ENCODE results near the gene ABCF1. TPM values are rescaled to one million over a fixed set of nuclear protein-coding genes. Genes with fewer than 3 reads are reported as not detected.

Gene ABCF1
- total RNA-seq, 1 donor, result 37.6 TPM

DNA sequence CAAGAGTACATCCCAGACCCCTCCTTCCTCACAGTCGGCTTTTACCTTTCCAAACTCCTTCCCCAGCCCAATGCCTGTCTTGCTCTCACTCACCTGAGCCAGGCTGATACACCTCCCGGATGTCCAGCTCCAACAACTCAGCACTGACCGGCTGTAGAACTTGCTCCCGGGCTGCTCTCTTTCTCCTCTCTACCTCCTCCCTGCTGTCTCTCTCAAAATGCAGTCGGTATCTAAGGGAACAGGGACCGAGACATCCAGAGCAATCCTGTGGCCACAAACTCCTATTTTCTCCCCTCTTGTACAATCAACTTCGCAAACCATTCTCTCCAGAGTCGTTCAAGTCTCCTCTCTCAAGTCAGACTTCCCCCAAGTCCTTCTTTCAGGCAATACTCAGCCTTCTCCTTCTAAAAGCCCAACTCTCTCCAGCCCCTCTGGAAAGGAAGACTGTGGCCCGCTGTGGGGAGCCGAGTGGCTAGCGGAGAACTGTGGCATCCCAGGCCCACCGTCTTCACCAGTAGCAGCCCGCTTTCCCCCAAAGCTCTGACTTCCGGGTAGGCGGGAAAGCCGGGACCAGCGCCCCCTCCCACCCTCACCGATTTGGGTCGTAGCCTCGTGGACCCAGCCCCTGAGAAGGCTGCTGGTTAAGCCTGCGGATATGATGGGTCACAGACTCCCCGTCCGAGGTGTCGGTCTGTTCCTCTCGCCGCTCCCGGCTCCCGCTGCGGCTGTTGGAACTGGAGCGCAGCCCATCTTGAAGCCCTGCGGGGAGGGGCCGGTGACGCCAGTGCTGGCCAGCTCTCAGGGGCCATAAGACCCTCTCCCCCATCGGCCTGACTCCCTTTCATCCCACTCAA is 16.1 kb upstream of the ABCF1 start:
- DNase-seq (ENCODE audit: low read depth), result peak; percentile 51
- TF ChIP-seq, protein P1, sequence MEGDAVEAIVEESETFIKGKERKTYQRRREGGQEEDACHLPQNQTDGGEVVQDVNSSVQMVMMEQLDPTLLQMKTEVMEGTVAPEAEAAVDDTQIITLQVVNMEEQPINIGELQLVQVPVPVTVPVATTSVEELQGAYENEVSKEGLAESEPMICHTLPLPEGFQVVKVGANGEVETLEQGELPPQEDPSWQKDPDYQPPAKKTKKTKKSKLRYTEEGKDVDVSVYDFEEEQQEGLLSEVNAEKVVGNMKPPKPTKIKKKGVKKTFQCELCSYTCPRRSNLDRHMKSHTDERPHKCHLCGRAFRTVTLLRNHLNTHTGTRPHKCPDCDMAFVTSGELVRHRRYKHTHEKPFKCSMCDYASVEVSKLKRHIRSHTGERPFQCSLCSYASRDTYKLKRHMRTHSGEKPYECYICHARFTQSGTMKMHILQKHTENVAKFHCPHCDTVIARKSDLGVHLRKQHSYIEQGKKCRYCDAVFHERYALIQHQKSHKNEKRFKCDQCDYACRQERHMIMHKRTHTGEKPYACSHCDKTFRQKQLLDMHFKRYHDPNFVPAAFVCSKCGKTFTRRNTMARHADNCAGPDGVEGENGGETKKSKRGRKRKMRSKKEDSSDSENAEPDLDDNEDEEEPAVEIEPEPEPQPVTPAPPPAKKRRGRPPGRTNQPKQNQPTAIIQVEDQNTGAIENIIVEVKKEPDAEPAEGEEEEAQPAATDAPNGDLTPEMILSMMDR (IDR thresholded peaks at IDR 0.05; ENCODE audit: insufficient read depth, low read depth, low read length), result no peak
- H3K4me3 ChIP-seq (ENCODE audit: low read depth, low read length), result peak overlapping the region; percentile 100

DNA sequence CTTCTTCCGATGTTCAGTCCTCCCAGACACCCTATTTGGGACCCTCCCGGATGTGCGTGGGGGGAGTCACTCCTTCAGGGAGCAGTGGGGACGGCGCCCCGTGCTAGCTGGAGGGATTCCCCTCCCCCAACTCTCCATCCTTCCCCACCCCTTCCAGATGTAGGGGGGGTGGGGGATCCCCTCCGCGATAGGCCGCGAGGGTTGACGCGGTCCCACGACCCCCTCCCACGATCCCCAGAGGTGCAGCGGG is 15.5 kb upstream of the ABCF1 start:
- TF ChIP-seq, protein P1 (IDR thresholded peaks at IDR 0.05; ENCODE audit: insufficient read depth, low read depth, low read length), result no peak
- peak overlapping the region; percentile 100 for H3K4me3 ChIP-seq (ENCODE audit: low read depth, low read length)
- DNase-seq (ENCODE audit: low read depth), result no peak

GRCh38 chr6:30556066-30556905 is 15.0 kb upstream of the ABCF1 start, which contains the start of gene GNL1:
Gene GNL1, minus strand, starts transcription at chr6:30556489. Its CDS starts 286 bp downstream, at chr6:30556203.
- TF ChIP-seq, protein P1 (IDR thresholded peaks at IDR 0.05; ENCODE audit: insufficient read depth, low read depth, low read length), result peak; percentile 9
- peak within 1 kb of the TSS; percentile 100 for H3K4me3 ChIP-seq (ENCODE audit: low read depth, low read length)
- DNase-seq (ENCODE audit: low read depth), result peak; percentile 92

DNA sequence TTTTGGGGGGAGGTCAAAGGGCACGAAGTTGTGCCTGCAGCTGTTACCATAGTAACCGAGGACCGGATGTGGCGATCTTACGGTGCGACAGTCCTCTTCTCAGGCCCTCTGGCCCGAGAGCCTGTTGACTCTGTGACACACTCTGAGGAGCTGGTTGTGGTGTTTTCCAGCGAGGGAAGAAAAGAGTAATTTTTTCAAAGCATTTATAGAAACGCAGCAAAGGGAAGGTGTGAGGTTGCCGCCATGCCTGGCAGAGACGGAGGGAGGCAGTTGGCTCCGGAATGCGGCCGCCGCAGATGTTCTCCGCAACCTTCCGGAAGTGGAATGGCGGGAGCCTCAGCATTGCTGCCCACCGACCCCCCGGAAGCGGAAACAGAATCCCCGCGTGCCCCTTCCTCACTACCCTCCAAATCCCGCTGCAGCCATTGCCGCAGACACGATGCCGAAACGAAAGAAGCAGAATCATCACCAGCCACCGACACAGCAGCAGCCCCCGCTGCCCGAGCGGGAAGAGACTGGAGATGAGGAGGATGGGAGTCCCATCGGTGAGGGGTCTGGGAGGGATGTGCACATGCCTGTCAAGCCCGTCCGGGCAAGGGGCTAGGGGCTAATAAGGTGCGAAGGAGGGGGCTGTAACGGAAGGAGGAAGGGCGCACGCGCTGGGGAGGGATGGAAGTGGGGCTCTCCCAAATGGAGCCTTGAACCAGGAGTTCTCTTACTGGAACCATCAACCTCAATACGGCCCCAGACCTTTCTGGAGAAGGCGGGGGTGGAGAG is 14.1 kb upstream of the ABCF1 start, which contains the start of gene PRR3:
PRR3 (plus strand) TSS at position 390 of the 777 bp plus-strand sequence; CDS start at position 440, 50 bp downstream.
- TF ChIP-seq, protein P1 (IDR thresholded peaks at IDR 0.05; ENCODE audit: insufficient read depth, low read depth, low read length), result no peak
- DNase-seq (ENCODE audit: low read depth), result peak; percentile 92
- H3K4me3 ChIP-seq (ENCODE audit: low read depth, low read length), result peak within 1 kb of the TSS; percentile 100

- TF ChIP-seq, protein P1 (IDR thresholded peaks at IDR 0.05; ENCODE audit: insufficient read depth, low read depth, low read length), result no peak
- no peak for DNase-seq (ENCODE audit: low read depth)
- H3K4me3 ChIP-seq (ENCODE audit: low read depth, low read length), result peak overlapping the region; percentile 100
These were observed 13.6 kb upstream of the ABCF1 start for GRCh38 chr6:30557683-30557981.

- TF ChIP-seq, protein P1 (IDR thresholded peaks at IDR 0.05; ENCODE audit: insufficient read depth, low read depth, low read length), result no peak
- DNase-seq (ENCODE audit: low read depth), result no peak
- H3K4me3 ChIP-seq (ENCODE audit: low read depth, low read length), result no peak overlapping the region
These were observed 10.3 kb upstream of the ABCF1 start for GRCh38 chr6:30560930-30561329.
